Motor neuron (in vitro differentiated cells): Measurements from ENCODE around the gene TMEM178A. TPM values are rescaled to one million over a fixed set of nuclear protein-coding genes. Genes with fewer than 3 reads are reported as not detected.
"Not testable (repeated sequence)": the region's sequence is repeated elsewhere in the genome, so short reads cannot be mapped to it uniquely, and the experiment has no call there.

Source experiments
- ATAC-seq, 8 experiments: fragments of 200-7000 bp; cut with Tn5 transposase; replicated peaks in 6 of 8; 2 replicates each; pipeline ENCODE4 v1.8.0; 2021; ENCODE audit warnings: mild to moderate bottlenecking in 8 of 8, moderate library complexity in 8 of 8
- H3K27ac ChIP-seq, 2 donors: fragments of 250-450 bp; sonication (Bioruptor Pico); 2 replicates each; pipeline ENCODE4 v1.9.0; 2021; ENCODE audit warnings: antibody characterized with exemption in 2 of 2, mild to moderate bottlenecking in 2 of 2, moderate library complexity in 1 of 2
- H3K4me1 ChIP-seq, 2 donors: fragments of 250-450 bp; sonication (Bioruptor Pico); replicated peaks in 1 of 2; 2 replicates each; pipeline ENCODE4 v1.6.1; 2021; ENCODE audit warnings: antibody characterized with exemption in 2 of 2, mild to moderate bottlenecking in 2 of 2, moderate library complexity in 1 of 2
- H3K4me3 ChIP-seq, 5 donors: fragments of 250-450 bp; sonication (Bioruptor Pico); 2 replicates each; pipeline ENCODE4 v1.9.0; 2021; ENCODE audit warnings: antibody characterized with exemption in 5 of 5, mild to moderate bottlenecking in 5 of 5, moderate library complexity in 4 of 5
- WGBS, 10 experiments: fragments of 450-650 bp; shearing (Covaris generic); methylation state at CpG; one replicate each; pipeline ENCODE4 v1.0.0; 2022; 5-methylcytosine and 5-hydroxymethylcytosine counted together
- in situ Hi-C, 9 experiments: fragments of 400-800 bp; cut with MboI; loops; one replicate each; pipeline ENCODE4 v1.15.0; 2021; ENCODE audit warnings: low sequenced_read_pairs in 9 of 9, low pct_unique_long_range_greater_than_20kb in 2 of 9; ENCODE audit not compliant: unreplicated experiment in 9 of 9
- total RNA-seq, 8 experiments: library from RNA; unstranded; fragments of 300-600 nt; gene quantifications; 2 replicates each; pipeline versions ENCODE4 v1.2.3 to v1.2.4, GENCODE V29; 2022

TMEM178A gene
- total RNA-seq, 8 experiments from 2014 or later: 4.9 to 97.7 (median 22.8) TPM

- WGBS, 10 experiments: 18 to 100% (median 87%) methylated on average over 1 to 3 of the region's 4 CpGs; no CpG with 5 or more reads in 1 of the 10 experiments
- H3K27ac ChIP-seq, in situ Hi-C loops, ATAC-seq, H3K4me1 ChIP-seq, H3K4me3 ChIP-seq: not testable (repeated sequence)
These were observed 62.4 kb downstream of the TMEM178A start for GRCh38 chr2:39728085-39728484.

GRCh38 chr2:39728941-39729351, 63.2 kb downstream of the TMEM178A start:
- in situ Hi-C loops: no loop called here
- WGBS, 10 experiments: 0 to 83% (median 33%) methylated on average over 1 to 3 of the region's 5 CpGs; no CpG with 5 or more reads in 2 of the 10 experiments
- no peaks in the 10 kb centered on the region for H3K4me1 ChIP-seq
- ATAC-seq: peak in 4 of 8 experiments; percentile 18 to 42 (median 29)
- no peak overlapping the region for H3K4me3 ChIP-seq
- no peak overlapping the region for H3K27ac ChIP-seq

DNA sequence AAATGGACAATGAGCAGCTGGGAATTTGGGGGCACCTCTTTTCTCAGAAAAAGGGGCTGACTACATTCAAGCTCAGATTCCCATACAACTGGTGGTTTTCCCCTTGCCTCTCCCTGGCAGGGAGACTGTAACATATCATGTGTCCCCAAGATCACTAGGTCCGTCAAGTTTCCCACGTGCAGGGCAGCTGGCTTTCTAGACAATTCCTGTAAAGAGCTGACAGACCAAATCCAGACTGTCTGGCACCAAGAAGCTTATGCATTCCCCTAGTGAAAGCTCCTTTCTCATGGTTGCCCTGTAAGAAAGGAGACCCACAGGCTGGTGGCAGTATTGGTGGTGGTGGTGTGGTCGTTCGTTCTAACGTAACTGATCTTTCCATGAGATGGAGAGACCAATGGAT, 64.6 kb downstream of the TMEM178A start:
- Histone ChIP-seq H3K27ac (no peak overlapping the region), H3K4me3 (no peak overlapping the region), H3K4me1 (no peaks in the 10 kb centered on the region)
- peak in 1 of 8 experiments; percentile 5 for ATAC-seq
- 29 to 100% (median 92%) methylated on average over 1 to 4 of the region's 5 CpGs; no CpG with 5 or more reads in 5 of the 10 experiments for WGBS, 10 experiments
- in situ Hi-C loops: no loop called here

DNA sequence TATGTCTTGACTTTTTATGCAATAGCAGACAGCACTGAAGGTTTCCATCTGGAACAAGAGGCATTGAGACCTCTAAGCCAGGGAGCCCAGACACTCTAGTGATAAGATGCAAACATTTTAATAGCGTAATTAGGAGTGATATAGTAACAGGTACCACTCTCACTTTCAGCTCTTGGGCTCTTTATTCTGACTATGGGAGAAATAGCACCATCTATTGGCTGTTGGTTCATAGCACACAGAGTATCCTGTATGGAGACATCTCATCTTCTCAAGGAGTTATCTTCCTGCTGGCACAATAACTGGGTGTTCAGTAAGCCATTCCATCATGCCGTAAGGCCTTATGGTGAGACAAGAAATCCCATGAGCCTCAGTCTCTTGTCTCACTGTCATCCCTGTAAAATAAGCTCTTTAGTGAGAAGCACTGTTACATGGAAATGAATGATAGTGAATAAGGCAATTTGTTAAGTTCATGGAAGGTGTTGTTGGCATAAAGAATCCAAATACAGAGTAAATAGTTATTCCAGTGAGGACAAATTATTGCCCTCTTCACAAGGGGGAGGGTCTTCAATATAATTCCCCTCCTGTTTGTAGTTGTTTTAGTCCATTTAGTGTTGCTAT, 65.1 kb downstream of the TMEM178A start:
- Histone ChIP-seq H3K27ac (no peak overlapping the region), H3K4me3 (no peak overlapping the region), H3K4me1 (peaks cover 0 to 4% of the 10 kb centered on the region in 2 donors)
- 80 to 100% (median 100%) methylated on average over 1 to 2 of the region's 2 CpGs; no CpG with 5 or more reads in 1 of the 10 experiments for WGBS, 10 experiments
- in situ Hi-C loops: no loop called here
- peak in 4 of 8 experiments; percentile 17 to 71 (median 46) for ATAC-seq

GRCh38 chr2:39731546-39731945, 65.8 kb downstream of the TMEM178A start:
- H3K4me3 ChIP-seq: no peak overlapping the region
- H3K4me1 ChIP-seq: peaks cover 0 to 8% of the 10 kb centered on the region in 2 donors
- 50 to 100% (median 89%) methylated on average over 1 to 3 of the region's 3 CpGs; no CpG with 5 or more reads in 2 of the 10 experiments for WGBS, 10 experiments
- H3K27ac ChIP-seq: no peak overlapping the region
- ATAC-seq: no peak
- in situ Hi-C loops: no loop called here

- Histone ChIP-seq H3K4me3 (no peak overlapping the region), H3K4me1 (peaks cover 0 to 11% of the 10 kb centered on the region in 2 donors), H3K27ac (no peak overlapping the region)
- peak in 3 of 8 experiments; percentile 7 to 16 (median 16) for ATAC-seq
- in situ Hi-C loops: no loop called here
- WGBS, 10 experiments: 86 to 100% (median 100%) methylated on average over 1 of the region's 1 CpG; no CpG with 5 or more reads in 7 of the 10 experiments
These were observed 66.8 kb downstream of the TMEM178A start for GRCh38 chr2:39732482-39732881.

GRCh38 chr2:39733070-39733674, 67.5 kb downstream of the TMEM178A start:
- ATAC-seq: peak in 3 of 8 experiments; percentile 10 to 40 (median 26)
- WGBS, 10 experiments: 33 to 96% (median 85%) methylated on average over 4 to 10 of the region's 10 CpGs; no CpG with 5 or more reads in 2 of the 10 experiments
- in situ Hi-C loops: no loop called here
- H3K4me1 ChIP-seq: peaks cover 0 to 11% of the 10 kb centered on the region in 2 donors
- no peak overlapping the region for H3K27ac ChIP-seq
- H3K4me3 ChIP-seq: no peak overlapping the region

- H3K4me1 ChIP-seq: peaks cover 0 to 11% of the 10 kb centered on the region in 2 donors
- in situ Hi-C loops: no loop called here
- no peak overlapping the region for H3K4me3 ChIP-seq
- ATAC-seq: peak in 3 of 8 experiments; percentile 19 to 58 (median 50)
- H3K27ac ChIP-seq: no peak overlapping the region
These were observed 68.7 kb downstream of the TMEM178A start for GRCh38 chr2:39734445-39734844.

DNA sequence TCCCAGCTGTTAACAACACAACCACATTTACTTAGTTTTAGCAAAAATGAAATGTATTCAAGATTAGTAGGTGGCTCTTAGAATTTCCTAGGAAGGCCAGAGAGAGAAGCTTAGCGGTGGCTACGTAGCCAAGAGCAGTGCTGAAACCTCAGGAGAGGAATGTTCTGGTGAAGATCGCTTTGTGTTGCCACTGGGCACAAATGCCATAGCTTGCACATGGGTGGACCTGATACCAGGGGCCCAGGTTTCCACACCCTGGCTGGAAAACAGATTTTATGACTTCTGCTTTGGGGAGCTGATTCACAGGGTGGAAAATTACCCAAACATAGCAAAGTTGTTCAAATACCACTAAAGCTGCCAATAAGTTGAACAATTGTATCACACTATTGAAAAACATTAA, 69.9 kb downstream of the TMEM178A start:
- in situ Hi-C loops: no loop called here
- Histone ChIP-seq H3K4me3 (no peak overlapping the region), H3K27ac (no peak overlapping the region), H3K4me1 (peaks cover 0 to 11% of the 10 kb centered on the region in 2 donors)
- ATAC-seq: no peak
- WGBS, 10 experiments: 100% methylated on average over 1 to 3 of the region's 3 CpGs; no CpG with 5 or more reads in 4 of the 10 experiments

DNA sequence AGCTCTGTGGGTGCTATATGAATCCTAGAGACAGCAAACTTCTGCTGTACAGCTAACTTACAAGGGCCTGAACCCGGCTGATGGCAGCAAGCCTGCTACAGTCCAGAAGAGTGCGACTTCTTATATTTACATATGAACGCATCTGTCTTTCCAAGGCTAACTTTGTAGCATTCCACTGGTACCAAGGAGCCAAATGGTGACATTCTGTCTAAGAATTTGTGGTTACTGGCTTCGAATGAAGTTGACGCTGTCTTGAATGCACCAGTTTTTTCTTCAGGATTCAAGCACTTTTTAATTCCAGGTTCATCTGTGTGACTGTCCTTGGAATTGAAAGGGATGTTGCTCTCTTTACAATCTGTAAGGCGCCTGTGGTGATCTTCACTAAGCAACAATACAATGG, 70.9 kb downstream of the TMEM178A start:
- H3K4me3 ChIP-seq: no peak overlapping the region
- no peak overlapping the region for H3K27ac ChIP-seq
- in situ Hi-C loops: no loop called here
- H3K4me1 ChIP-seq: peaks cover 0 to 11% of the 10 kb centered on the region in 2 donors
- ATAC-seq: peak in 4 of 8 experiments; percentile 31 to 80 (median 62)
- WGBS, 10 experiments: 38 to 92% (median 84%) methylated on average over 2 to 6 of the region's 6 CpGs; no CpG with 5 or more reads in 2 of the 10 experiments

- 18 to 100% (median 85%) methylated on average over 1 to 7 of the region's 8 CpGs; no CpG with 5 or more reads in 1 of the 10 experiments for WGBS, 10 experiments
- peak in 4 of 8 experiments; percentile 18 to 55 (median 42) for ATAC-seq
- H3K4me1 ChIP-seq: peaks cover 0 to 11% of the 10 kb centered on the region in 2 donors
- no peak overlapping the region for H3K27ac ChIP-seq
- in situ Hi-C loops: no loop called here
- no peak overlapping the region for H3K4me3 ChIP-seq
These were observed 71.9 kb downstream of the TMEM178A start for GRCh38 chr2:39737661-39738060.

GRCh38 chr2:39738936-39739335, 73.2 kb downstream of the TMEM178A start:
- WGBS, 10 experiments: 53 to 100% (median 83%) methylated on average over 1 to 2 of the region's 2 CpGs; no CpG with 5 or more reads in 2 of the 10 experiments
- H3K4me1 ChIP-seq: peaks cover 7 to 11% of the 10 kb centered on the region in 2 donors
- H3K4me3 ChIP-seq: no peak overlapping the region
- H3K27ac ChIP-seq: no peak overlapping the region
- in situ Hi-C loops: no loop called here
- peak in 2 of 8 experiments; percentile 27 to 52 for ATAC-seq

DNA sequence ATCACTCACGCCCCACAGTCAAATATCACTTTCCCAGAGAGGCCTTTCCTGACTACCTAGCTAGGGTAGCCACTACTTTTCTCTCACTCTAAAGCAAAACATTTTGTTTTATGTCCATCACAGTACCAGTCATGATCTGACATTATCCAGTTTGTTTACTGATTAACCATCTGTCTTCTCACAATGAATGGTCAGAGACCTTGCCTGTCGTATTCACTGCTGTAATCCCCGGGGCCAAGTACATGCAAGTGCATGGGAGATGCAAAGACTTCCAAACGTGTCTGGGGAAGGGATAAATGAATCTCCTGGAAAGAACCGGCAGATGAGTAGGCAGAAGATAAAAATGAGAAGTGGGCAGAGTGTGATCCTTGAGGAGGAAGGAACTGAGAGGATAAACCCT, 73.7 kb downstream of the TMEM178A start:
- ATAC-seq: peak in 2 of 8 experiments; percentile 13 to 68
- Histone ChIP-seq H3K4me1 (peaks cover 7 to 11% of the 10 kb centered on the region in 2 donors), H3K4me3 (no peak overlapping the region), H3K27ac (no peak overlapping the region)
- in situ Hi-C loops: no loop called here
- WGBS, 10 experiments: 38 to 100% (median 60%) methylated on average over 1 to 5 of the region's 5 CpGs
